H1 (cell line): ENCODE results near the gene FOSL2. TPM values are rescaled to one million over a fixed set of nuclear protein-coding genes. Genes with fewer than 3 reads are reported as not detected.

Experiments used
- CHD7 ChIP-seq: fragments of 300-600 bp; sonication (generic); IDR thresholded peaks from 2 replicates; pipeline ENCODE4 v1.7.1; 2012; ENCODE audit warnings: low read length, moderate library complexity, mild to moderate bottlenecking, inconsistent platforms; ENCODE audit not compliant: insufficient replicate concordance
- POLR2AphosphoS5 ChIP-seq: IDR thresholded peaks from 2 replicates; pipeline ENCODE4 v1.6.1; 2011; ENCODE audit warnings: low read depth, low read length
- SIRT6 ChIP-seq: IDR thresholded peaks from one replicate; pipeline ENCODE4 v1.7.1; 2012; ENCODE audit warnings: low read length, inconsistent platforms
- SP4 ChIP-seq: IDR thresholded peaks from 2 replicates; pipeline ENCODE4 v1.6.1; 2012; ENCODE audit warnings: low read length, inconsistent platforms
- TBP ChIP-seq: IDR thresholded peaks from 2 replicates; pipeline ENCODE4 v1.6.1; 2011; ENCODE audit warnings: low read depth, low read length, improper control_type of control experiment
- polyA plus RNA-seq, 7 experiments: library from polyadenylated mRNA; depleted of rRNA in 3 of 7; stranded (reverse) in 5 of 7; unstranded in 2 of 7; fragments of >200 nt in 5 of 7; fragments of 200-250 nt in 2 of 7; gene quantifications; 1 replicate in 5 of 7; 2 replicates in 1 of 7; 4 replicates in 1 of 7; pipeline versions ENCODE4 v1.2.1 to v1.2.3, GENCODE V29; 2011 to 2013; ENCODE audit warnings: missing spikeins in 2 of 7, mixed read lengths in 2 of 7
- total RNA-seq: library from RNA; stranded (reverse); fragmentation: NEBNext Ultra II Directional; extraction: Animal tissue kit (Norgen Biotek cat#: 25700); gene quantifications from 2 replicates; pipeline ENCODE4 v1.2.1, GENCODE V29; 2021
- TF ChIP-seq, protein P1 (sequence below), 3 experiments: IDR thresholded peaks; 1 replicate in 2 of 3; 2 replicates in 1 of 3; pipeline versions ENCODE4 v1.5.1 to v1.6.1; 2011; ENCODE audit warnings: low read length in 3 of 3, mild to moderate bottlenecking in 3 of 3, inconsistent platforms in 2 of 3, low read depth in 1 of 3, moderate library complexity in 1 of 3; ENCODE audit not compliant: insufficient read depth in 1 of 3; ENCODE audit errors: control extremely low read depth in 1 of 3

FOSL2 gene
- total and polyA plus RNA-seq, 2 of the 8 experiments (the other 6 are each of a cell fraction or from before 2014, with no cell fraction given), result 1.5 to 4.5 TPM

GRCh38 chr2:28394331-28394877 lies 1.7 kb downstream of the FOSL2 start (continued):
- no peak for TF ChIP-seq CHD7
- no peak for TF ChIP-seq POLR2AphosphoS5
- TF ChIP-seq SIRT6, result no peak
- no peak for TF ChIP-seq SP4
- TF ChIP-seq TBP, result no peak
- TF ChIP-seq, protein P1, sequence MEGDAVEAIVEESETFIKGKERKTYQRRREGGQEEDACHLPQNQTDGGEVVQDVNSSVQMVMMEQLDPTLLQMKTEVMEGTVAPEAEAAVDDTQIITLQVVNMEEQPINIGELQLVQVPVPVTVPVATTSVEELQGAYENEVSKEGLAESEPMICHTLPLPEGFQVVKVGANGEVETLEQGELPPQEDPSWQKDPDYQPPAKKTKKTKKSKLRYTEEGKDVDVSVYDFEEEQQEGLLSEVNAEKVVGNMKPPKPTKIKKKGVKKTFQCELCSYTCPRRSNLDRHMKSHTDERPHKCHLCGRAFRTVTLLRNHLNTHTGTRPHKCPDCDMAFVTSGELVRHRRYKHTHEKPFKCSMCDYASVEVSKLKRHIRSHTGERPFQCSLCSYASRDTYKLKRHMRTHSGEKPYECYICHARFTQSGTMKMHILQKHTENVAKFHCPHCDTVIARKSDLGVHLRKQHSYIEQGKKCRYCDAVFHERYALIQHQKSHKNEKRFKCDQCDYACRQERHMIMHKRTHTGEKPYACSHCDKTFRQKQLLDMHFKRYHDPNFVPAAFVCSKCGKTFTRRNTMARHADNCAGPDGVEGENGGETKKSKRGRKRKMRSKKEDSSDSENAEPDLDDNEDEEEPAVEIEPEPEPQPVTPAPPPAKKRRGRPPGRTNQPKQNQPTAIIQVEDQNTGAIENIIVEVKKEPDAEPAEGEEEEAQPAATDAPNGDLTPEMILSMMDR (IDR thresholded peaks at IDR 0.05; ENCODE audit: control extremely low read depth in 1 of 3, insufficient read depth in 1 of 3, low read depth in 1 of 3, low read length in 3 of 3), result no peak
- TF ChIP-seq, all 59 proteins: peak for 0
